SKM-1 (cell line): ENCODE results near the gene PEMT.

Experiments
- DNase-seq: peaks from one replicate; lab custom pipeline; 2025; ENCODE audit not compliant: unreplicated experiment; lab: John Stamatoyannopoulos, UW

Gene PEMT

DNA sequence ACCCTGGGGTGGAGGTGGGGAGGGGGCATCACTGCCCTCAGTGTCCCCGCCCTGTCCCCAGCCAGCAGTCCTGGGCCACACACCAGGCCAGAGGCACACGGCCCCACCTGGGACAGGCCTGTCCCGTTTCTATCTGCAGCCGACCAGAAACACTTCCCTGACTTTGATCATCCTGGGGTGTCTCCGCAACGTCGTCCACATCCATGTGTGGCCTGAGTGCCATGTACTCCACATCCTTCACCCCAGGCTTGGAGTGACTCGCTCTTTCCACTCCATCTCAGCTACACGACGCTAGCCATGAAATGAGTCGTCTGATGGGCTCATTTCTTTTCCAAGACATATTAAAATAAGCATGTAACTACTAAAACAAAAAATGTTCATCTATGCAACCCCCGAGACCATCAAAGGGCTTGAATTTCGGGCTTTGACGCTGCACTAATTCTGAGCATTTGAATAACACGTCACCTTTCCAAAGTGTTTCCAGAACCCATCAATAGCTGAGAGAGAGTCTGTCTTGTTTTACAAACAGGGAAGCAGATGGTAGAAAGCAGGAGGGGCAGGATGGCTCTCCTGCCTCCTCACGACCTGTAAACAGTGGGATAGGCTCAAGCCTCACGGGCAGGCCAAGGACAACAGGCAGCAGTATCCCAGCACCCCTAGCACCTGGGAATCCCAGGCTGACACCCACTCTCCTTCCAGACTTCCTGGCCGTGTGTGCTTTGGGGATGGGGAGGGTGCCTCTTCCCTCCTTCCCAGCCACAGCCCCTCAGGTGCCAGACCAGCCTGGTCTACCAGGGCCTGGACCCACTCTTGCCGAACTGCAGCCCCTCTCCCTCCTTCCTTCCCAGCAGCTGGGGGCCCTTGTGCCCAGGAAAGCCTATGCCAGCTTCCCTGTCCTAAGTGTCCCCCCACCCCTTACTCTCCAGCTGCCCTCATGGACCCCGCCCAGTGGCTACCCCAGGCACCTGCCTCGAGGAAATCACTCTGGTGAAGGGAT is 75.3 kb downstream of the PEMT start:
- no peak for DNase-seq

DNA sequence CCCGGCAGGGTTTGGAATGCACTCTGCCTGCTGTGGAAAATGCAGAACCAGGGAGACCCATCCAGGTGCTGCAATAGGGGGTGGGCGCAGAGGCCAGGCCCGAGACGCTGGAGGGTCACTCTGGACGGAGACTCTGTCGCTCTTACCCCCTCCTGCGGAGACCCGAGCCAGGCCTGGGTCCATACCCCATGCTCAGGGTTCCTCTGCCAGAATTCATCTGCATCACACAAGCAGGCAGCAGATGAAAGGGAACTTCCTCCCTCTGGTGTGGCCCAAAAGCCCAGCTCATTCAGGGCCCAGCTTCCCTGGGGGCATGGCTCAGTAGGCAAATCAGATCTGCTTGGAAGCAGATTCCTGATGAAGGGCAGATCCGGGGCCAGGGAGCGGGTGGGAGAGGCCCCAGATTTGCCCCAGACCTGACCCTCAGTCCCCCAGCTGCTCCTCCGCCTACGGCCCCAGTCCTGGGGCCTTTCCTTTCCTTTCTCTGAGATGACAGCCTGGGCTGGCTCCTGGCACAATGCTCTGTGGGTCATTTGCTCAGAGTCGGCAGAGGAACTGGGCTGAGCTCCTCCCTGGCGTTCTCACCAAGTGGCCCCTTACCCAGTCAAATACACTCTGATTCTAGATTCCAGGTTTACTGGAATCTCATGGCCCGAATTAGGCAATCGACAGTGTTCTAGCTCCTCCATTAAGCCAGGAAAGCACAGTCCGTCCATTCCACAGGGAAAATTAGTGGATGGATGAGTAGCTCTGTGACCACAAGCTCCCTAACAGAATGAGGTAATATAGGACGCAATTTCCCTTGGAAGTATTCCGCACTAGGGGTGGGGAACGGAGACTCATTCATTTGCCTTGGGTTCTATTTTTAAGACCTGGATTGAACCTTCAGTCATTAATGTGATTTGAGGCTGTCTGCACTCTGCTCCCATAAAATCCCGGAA is 76.2 kb downstream of the PEMT start:
- no peak for DNase-seq

DNA sequence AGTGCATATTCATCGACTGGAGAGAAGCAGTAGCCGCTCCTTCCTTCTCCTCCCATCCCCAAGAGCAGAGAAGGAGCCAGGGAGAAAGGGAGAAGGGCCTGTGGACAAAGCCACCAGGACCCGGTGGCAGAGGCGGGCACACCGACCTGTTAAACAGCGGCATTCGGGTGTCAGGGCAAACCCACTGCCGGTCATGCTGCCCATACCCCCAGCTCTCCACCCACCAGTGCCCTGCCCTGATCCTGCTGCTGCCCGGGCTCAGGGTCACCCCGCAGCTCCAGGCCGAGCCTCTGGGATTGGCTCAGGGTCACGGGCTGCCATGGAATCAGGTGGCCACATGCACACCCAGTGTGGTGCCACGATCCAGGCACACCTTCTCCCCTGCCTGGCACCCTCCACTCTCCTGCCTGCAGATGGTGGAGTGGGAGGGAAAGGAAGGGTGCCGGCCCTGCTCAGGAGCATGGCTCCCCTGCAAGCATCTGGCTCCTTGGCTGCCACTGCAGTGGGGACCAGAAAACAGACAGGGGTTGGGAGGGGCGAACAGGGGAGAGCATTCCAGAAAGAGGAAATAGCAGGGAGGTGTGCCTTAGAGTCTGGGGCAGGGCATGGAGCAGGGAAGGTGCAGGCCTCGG is 77.0 kb downstream of the PEMT start:
- no peak for DNase-seq

DNA sequence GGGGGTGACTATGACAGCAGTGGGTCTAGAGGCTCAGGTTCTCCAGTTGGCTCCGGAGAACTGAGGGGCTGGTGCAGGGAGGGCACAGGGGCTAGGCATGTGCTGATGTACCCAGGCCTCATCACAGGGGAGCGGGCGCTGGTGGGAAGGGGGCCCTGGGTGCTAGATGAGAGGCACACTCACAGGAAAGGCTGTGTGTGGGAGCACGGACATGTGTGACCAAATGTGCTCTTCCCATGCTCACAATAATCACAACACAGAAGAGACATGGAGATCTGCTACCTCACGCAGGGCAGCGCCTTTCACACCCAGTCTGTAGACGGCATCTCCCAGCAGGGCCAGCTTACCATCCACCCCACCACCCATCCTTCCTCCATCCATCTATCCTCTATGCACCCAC is 77.9 kb downstream of the PEMT start:
- DNase-seq, result no peak

DNA sequence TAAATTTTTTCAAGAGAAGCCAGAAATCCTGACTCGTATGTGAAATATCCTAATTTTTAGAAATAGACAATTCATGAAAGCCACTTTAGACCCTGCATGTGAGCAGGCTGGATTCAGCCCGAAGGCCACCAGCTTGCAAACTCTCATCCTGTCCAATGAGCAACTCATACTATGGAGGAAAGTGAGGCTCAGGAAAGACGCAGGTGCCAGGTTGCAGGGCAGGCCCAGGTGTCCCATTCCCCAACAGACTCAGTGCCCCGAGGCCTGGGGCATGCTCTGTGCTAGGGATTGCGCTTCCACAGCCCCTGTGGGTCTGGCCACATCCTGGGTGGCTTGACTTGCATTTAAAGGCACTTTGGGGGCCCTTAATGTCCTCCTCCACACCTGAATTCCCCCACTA is 78.6 kb downstream of the PEMT start:
- no peak for DNase-seq

DNA sequence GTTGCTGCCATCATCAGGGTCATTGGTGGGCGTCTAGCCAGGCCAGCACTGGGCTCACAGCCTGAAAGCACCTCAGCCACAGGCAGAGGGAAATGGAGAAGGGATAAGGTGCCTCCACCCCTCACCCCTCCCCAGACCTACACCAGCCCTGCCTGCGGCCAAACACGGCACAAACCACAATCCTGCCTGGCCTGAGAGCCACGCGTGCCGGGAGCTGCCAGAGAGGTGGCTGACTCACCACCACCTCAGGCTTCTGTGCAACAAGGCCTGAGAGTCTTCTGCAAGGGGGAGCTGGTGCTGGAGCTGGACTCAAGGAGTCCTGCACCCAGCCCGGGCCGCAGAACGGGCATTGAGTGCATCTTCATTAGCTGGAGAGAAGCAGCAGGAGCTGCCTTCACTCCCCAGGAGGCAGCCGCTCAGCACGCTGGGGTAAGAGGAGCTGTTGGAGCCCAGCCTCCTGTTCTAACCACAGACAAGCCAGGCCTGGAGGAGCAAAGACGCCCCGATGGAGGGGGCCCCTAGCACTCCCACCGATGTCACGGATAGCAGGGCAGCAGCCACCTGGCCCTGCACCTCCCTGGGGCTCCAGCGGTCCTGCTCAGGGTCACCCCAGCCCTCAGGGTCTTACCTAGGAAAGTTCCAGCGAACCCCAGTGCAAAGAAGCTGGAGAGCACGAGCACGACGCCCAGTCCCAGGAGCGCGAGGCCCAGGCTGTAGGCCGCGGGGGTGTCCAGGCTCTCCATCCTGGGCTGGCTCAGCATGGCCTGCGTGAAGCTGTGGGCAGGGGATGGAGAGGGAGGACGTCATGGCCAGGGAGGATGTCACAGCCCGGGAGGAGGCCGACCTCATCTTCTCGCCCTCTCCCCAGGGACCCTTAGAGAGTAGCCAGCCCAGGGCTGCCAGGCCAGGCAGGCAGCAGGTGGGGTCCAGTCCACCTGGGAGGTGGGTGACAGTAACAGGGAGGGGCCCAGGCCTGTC is 79.3 kb downstream of the PEMT start:
- DNase-seq, result no peak

DNA sequence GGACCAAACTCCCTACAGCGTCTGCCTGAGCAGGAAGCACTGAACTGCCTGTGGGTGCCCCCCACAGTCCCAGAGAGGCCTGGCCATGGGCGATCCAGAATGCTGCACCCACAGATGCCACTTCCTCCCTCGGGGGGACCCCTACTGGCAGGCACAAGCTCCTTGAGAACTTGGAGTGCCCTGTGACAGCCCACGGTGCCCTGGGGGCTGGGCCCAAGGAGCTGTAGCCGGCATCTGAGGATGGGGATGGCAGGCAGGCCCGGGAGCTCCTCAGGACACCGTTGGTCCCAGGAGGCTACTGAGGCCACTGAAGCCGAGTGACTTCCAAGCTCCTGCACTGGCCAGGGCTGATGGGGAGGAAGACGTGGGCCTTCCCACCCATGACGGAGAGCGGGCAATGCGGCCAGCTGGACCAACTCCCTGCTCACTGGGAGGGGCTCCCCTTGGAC is 80.2 kb downstream of the PEMT start:
- DNase-seq, result no peak

DNA sequence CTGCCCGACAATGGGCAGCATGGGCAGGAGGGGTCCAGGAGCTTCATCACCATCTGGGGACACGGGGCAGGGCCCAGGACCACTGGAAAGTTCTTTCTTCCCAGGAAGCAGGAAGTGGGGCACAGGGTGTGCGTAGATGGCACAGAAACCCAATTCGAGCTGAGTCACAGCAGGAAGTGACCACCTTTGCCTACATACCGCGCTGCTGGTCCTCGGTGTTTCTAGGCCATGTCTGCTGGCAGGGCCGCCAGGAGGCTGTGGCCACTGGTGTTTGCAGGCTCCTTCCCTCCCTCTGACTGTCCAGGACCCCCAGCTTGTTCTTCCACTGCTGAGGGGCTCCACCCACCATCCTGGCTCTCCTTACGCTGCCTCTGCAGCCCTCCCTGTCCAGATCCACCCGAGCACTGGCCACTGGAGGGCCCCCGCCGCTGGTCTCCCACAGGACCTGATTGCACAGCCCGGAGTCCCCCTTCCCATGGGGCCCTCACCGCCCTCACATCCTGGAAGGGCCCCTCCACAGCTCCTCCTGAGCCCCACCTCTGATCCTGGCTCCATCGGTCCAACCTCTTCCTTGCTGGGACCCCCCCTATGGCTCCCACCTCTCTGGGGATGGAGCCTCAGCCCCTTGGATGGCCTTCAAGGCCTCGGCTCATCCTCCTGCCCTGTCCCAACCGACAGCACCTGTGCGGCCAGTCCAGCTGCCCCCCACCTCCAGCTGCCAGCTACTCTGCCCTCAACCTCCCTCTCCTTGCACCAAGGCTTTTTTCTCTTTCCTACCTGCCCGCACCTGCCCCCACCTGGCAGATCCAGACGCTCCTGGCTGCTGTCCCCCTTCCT is 80.8 kb downstream of the PEMT start:
- DNase-seq, result no peak

DNA sequence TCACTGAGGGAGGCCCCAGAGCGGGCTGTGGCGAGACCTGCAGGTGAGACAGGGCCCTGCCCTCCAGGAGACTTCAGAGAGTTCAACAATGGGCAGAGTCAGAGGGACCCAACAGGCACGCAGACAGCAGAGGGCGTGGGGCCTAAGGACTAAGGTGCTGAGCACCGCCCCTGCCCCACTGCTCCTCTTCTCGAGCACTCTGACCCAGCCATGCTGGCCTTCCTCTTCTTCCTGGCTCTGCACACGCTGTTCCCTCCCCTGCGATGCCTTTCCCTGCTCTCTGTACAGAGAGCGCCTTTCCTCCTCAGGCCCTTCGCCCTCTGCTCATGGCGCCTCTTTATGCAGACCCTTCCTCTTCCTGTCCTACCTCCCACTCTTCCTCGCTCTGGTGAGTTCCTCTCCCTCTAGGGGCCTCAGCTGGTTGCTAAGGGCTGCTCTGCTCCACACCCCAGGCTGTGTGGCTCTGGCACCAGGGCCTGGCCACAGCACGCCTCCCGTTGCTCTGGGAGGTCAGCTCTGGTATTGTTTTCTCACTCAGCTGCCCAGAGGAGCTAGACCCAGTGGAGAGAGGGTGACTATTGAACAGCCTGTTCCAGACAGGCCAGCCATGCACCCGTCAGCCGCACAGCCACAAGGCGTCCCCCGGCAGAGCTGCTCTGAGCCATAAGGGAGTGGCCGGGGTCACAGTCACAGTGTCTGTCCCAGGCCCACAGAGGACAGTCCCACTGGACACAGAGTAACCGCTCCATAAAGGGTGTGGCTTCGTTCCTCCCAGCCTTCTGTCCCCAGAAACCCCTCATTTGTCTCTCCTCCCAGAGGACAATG is 81.7 kb downstream of the PEMT start:
- no peak for DNase-seq

DNA sequence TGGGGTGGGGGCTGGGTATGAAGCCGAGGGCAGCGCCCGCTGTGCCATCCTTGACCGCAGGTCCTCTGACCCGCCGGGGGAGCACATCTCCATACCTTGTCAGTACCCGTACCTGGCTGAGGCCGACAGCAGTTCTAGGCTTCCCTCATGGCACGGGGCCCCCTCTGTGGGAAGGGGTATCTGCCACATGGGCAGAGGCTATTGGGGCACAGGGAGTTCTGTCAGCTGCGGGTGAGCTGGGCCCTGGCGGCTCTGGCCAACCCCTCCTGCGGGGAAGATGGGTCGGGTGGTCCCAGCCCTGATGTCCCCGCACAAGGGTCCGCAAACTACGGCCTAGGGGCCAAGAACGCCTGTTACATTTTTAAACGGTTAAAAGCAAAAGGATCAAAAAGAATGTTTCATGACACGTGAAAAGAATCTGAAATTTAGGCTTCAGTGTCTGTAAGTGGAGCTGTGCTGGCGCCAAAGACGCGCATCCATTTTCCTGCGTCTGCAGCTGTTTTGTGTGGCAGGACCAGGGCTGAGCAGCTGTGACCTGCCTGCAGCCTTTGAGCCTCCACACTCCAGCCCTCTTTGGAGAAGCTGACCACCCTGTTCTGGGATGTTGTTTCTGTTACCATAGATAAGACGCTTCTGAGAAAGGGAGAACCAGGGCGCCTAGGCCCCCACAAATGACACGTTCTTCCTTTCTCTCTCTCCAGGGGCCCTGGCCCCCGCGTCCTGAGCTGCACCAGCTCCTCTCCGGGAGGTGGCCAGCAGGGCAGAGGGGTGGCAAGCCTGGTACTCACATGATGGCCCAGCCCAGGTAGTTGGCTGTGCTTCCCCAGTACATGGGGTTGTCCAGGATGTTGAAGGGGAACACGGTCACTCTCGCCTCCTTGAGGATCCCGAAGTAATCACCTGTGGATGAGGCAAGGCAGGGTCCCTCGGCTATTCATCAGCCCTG is 82.6 kb downstream of the PEMT start:
- no peak for DNase-seq

DNA sequence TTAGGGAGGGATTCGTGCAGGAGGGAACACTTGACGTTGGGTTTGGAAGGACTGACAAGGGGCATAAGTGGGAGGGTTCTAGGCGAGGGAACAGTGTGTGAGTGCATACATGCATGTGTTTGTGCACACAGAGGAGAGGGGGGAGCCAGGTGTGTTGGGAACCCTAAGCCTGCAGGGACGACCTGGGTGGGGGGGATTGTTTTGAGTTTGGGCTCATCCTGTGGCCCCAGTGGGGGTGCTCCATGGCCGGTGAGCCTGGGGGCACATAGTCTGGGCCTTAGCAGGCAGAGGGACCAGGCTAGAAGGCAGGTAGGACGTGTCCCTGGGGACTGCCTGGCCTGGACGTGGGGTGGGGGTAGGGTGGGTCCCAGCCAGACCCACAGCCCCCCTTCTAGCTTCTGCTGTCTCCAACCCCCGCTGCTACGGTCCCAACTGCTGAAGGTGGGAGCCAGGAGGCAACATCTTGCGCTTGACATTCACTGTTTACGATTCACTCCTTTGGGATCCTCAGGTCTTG is 83.4 kb downstream of the PEMT start:
- DNase-seq, result no peak

DNA sequence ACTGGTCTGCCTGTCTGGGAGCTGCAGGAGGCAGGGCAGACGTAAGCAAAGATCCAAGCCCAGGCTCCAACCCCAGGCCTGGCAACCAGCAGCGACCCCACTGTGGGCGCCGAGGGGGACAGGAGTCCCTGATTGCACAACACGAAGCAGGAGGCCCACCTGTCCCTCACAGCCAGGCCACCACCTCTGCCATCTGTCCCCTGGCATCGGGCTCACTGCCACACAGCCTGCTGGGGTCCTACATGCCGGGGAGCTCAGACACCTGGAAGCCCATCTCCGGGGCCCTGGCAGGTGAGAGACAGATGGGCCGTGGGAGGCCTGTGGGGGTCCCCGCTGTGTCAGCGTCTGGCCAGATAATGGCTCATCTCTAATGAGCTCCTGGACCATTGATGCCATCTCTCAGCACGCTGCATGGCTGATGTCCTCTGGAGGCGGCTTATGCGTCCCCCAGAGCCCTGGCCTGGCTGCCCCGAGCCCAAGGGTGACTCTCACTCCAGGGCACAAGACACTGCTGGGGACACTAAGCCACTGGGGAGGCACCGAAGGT is 84.0 kb downstream of the PEMT start:
- DNase-seq, result no peak

DNA sequence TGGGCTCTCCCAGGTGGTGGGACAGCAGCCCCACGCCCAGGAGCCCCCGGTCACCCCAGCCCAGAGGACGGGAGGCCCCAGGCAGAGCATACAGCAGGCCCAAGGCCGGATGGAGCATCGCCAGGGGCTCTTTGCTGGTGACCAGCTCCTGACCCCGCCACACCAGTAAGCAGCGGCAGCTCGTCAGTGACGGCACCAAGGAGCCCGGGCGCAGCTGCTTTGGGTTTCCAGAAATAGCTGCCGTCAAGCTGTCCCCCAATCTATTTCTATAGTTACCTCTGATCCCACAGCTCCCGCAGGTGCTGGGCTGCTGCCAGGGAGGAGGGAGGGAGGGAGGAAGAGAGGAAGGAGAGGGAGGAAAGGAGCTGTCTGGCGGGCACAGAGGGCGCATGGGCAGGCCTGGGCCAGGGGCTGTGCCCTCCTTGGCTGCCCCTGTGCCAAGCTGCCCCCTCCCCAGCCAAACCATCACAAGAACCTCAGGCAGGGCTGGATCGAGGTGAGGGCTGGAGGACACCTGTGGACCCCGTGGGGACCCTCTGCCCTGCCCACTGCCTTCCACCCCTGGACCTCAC is 84.5 kb downstream of the PEMT start:
- DNase-seq, result no peak

DNA sequence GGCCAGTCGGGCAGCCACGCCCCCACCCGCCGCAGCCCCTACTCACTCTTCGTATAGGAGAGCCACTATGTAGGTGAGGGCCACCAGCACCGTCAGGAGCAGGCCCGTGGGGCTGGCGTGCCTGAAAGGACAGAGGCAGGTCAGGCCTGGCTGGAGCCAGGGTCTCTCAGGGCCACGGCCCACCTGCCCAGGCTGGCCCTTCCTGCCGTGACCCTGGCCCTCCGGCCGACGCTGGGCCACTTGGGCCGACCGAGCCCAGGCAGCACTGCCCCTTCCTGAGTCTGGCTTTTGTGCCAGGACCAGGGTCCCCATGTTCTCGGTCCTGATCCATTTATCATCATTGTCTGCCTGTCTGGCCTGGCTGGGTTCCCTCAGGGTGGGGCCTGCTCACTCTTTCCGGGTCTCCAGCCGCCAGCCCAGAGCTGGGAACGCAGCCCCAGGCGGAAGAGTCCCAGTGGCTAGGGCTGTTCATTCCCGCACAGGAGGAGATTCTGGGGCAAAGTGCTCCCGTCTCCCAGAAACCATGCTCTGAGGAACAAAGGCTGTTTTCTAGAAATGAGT is 85.2 kb downstream of the PEMT start:
- DNase-seq, result no peak

DNA sequence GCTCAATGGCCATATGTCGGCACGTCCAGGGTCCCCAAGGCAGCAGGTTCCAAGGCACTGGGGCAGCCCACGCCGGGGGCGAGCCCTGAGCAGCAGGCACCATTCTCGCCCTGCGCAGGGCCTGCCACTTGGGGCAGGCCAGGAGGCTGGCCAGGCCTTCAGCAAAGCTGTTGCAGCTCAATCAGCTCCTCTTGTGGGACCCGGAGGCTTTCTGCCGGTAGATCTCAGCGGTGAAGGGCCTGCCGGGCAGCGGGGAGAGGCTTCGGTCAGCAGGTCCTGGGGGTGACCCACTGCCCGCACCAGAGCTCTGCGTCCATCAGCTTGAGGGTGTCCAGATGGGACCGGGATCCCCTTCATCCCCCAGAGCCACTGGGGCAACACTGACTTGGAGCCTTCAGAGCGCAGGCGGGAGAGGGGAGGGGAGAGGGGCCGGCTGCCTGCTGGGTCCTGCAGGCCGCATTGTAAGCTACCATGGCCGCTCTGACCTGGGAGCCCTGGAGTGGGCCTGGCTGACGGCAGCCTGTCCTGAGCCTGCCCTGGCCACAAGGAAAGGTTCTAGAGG is 85.8 kb downstream of the PEMT start:
- no peak for DNase-seq

DNA sequence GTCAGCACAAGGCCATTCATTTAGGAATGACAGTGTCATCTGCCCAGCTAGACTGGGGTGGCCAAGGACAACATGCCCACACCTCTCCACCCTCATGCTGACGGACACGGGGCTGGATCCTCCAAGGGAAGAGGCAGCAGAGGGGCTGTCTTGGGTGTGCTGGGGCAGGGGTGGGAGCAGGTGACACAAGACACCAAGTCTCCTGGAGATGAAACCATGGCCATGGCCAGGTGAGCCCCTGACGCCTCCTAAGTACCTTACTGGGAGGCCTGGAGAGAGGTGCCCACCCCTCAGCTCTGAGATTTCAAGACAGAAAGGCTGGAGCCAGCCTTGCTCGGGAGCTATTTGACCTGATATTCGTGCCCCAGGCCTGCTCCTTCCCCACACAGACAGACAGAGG is 86.4 kb downstream of the PEMT start:
- DNase-seq, result no peak
